ENCODE data around the gene SLC26A5.

DNA sequence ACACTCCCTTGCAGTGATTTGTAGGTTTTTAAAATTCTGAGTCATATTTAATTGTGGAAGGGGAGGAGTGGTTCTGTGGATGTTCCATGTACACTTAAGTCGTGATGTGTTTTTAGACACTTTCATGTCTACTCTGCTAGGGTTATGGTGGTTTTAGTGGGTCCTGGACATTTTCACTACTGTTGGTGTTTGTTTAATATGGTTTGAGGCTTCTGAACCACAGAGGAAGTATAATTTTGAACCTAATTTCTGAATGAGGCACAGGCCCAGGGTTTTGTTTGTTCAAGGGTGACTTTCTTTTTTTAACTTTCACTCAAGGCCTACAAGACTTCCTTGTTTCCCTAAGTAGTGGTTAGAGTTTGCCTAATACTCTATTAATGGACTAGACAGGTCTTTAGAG is 13.3 kb downstream of the SLC26A5 start:
- TF ChIP-seq, protein P1, sequence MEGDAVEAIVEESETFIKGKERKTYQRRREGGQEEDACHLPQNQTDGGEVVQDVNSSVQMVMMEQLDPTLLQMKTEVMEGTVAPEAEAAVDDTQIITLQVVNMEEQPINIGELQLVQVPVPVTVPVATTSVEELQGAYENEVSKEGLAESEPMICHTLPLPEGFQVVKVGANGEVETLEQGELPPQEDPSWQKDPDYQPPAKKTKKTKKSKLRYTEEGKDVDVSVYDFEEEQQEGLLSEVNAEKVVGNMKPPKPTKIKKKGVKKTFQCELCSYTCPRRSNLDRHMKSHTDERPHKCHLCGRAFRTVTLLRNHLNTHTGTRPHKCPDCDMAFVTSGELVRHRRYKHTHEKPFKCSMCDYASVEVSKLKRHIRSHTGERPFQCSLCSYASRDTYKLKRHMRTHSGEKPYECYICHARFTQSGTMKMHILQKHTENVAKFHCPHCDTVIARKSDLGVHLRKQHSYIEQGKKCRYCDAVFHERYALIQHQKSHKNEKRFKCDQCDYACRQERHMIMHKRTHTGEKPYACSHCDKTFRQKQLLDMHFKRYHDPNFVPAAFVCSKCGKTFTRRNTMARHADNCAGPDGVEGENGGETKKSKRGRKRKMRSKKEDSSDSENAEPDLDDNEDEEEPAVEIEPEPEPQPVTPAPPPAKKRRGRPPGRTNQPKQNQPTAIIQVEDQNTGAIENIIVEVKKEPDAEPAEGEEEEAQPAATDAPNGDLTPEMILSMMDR (IDR thresholded peaks at IDR 0.05; ENCODE audit: control extremely low read depth in 1 of 3, insufficient read depth in 1 of 3, low read depth in 1 of 3, low read length in 3 of 3) = no peak
- TF ChIP-seq CHD2 (IDR thresholded peaks at IDR 0.05; ENCODE audit: low read length) = no peak
- no peak for TF ChIP-seq GABPA (IDR thresholded peaks at IDR 0.05; ENCODE audit: borderline replicate concordance, insufficient read depth, low read length)
- no peak for TF ChIP-seq POLR2A (IDR thresholded peaks at IDR 0.05; ENCODE audit: control extremely low read depth in 1 of 2, low read depth in 2 of 2, low read length in 2 of 2)
- TF ChIP-seq EZH2 (IDR thresholded peaks at IDR 0.05; ENCODE audit: low read depth, low read length, severe bottlenecking) = no peak
- TF ChIP-seq, protein P2, sequence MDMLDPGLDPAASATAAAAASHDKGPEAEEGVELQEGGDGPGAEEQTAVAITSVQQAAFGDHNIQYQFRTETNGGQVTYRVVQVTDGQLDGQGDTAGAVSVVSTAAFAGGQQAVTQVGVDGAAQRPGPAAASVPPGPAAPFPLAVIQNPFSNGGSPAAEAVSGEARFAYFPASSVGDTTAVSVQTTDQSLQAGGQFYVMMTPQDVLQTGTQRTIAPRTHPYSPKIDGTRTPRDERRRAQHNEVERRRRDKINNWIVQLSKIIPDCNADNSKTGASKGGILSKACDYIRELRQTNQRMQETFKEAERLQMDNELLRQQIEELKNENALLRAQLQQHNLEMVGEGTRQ (IDR thresholded peaks at IDR 0.05; ENCODE audit: low read length) = no peak
- no peak for TF ChIP-seq RAD21 (IDR thresholded peaks at IDR 0.05 in 1 of 2, conservative IDR thresholded peaks at IDR 0.05 in 1 of 2; ENCODE audit: low read depth in 2 of 2, low read length in 2 of 2)
- TF ChIP-seq EP300 (IDR thresholded peaks at IDR 0.05; ENCODE audit: borderline replicate concordance in 1 of 2, low read depth in 2 of 2, low read length in 2 of 2) = no peak
- TF ChIP-seq, protein P3, sequence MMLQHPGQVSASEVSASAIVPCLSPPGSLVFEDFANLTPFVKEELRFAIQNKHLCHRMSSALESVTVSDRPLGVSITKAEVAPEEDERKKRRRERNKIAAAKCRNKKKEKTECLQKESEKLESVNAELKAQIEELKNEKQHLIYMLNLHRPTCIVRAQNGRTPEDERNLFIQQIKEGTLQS (IDR thresholded peaks at IDR 0.05; ENCODE audit: insufficient read depth, low read depth, low read length) = no peak
- TF ChIP-seq TAF1 (IDR thresholded peaks at IDR 0.05; ENCODE audit: low read depth, low read length) = no peak
- no peak for TF ChIP-seq SP1 (IDR thresholded peaks at IDR 0.05; ENCODE audit: low read depth, low read length)
- no peak for TF ChIP-seq RXRA (IDR thresholded peaks at IDR 0.05; ENCODE audit: insufficient read depth, low read depth, low read length)
